ES-I3 (cell line): ENCODE measurements around the gene SLC23A2.
"Not testable (repeated sequence)": the region's sequence is repeated elsewhere in the genome, so short reads cannot be mapped to it uniquely, and the experiment has no call there.

Experiments
- H3K36me3 ChIP-seq: 2 replicates; pipeline ENCODE4 v1.6.1; 2013; ENCODE audit warnings: mild to moderate bottlenecking, low read length, control low read depth, moderate library complexity; ENCODE audit not compliant: insufficient read depth
- H3K4me1 ChIP-seq: 2 replicates; pipeline ENCODE4 v1.6.1; 2013; ENCODE audit warnings: mild to moderate bottlenecking, control low read depth, low read length; ENCODE audit not compliant: insufficient read depth
- H3K9ac ChIP-seq: 2 replicates; pipeline ENCODE4 v1.6.1; 2013; ENCODE audit warnings: low read depth, mild to moderate bottlenecking, low read length, moderate library complexity
- H3K9me3 ChIP-seq: 2 replicates; pipeline ENCODE4 v1.6.1; 2013; ENCODE audit warnings: mild to moderate bottlenecking, low read length, moderate library complexity; ENCODE audit not compliant: control insufficient read depth, insufficient read depth

SLC23A2 gene

DNA sequence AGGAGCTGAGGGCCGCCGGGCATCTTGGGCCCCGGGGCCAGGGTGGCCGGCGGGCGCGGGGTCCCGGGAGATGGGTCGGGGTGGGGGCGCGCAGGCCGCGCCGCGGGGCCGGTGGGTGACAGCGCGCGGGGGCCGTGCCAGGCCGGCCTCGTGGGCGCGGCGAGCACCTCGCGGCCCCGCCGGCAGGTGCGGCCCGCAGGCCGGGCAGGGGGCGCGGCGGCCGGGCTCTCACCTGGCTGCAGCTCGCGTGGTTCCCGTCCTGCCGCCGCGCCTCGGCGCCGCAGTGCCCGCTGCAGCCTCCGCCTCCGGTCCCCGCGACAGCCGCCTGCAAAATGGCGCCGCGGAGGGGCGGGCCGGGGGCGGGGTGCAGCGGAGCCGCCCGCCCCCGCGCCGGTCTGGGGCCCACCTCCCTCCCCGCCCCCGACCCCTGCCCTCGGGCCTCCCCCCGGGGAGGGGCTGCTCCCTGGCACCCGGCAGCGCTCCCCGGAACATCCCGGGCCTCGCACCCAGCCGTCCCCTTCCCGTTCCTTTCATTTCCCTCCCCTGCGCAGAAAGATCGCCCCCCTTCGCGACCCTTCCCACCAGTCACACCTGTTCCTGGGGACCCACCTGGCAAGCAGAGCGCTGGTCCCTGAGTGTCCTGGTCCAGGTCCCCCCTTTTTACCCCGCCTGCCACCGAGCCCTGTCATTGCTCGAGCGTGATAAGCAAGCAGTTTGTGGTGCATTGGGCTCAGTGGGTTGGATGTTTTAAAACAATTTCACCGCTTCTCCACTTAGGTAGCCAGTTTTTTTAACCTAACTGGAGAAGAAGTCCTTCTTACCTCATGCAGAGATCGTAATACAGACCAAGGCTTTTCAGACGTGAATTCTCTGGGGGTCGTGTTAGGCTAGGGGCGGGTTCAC, at the start of gene SLC23A2:
SLC23A2 (minus strand) TSS at position 337 of the 903 bp plus-strand sequence. CDS start 68,948 bp downstream, outside the sequence.
- Histone ChIP-seq H3K36me3 (no peaks in the 10 kb centered on the region), H3K4me1 (peaks cover 5% of the 10 kb centered on the region), H3K9ac (peak within 1 kb of the TSS; percentile 71), H3K9me3 (no peaks in the 10 kb centered on the region)

DNA sequence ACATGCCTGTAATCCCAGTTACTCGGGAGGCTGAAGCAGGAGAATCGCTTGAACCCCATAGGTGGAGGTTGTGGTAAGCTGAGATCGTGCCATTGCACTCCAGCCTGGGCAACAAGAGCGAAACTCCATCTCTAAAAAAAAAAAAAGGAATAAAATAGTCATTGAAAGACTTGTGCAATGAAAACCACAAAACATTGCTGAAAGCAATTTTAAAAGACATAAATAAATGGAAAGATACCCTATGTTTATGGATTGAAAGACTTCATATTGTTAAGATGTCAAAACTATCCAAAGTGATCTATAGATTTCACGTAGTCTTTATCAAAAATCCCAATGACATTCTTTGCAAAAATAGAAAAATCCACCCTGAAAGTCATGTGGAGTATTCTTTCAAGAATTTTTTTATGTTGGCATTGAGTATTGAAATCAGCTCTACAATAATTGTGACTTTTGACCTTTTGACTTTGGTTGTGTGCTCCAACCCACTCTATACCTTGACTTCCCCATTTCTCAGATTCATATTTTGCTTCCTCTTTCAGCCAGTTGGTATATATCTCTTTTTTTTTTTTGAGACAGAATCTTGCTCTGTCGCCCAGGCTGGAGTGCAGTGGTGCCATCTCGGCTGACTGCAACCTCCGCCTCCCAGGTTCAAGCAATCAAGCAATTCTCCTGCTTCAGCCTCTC, 45.5 kb upstream of the SLC23A2 start:
- Histone ChIP-seq H3K36me3 (no peaks in the 10 kb centered on the region), H3K9me3 (no peaks in the 10 kb centered on the region), H3K9ac (no peak overlapping the region), H3K4me1 (no peaks in the 10 kb centered on the region)

DNA sequence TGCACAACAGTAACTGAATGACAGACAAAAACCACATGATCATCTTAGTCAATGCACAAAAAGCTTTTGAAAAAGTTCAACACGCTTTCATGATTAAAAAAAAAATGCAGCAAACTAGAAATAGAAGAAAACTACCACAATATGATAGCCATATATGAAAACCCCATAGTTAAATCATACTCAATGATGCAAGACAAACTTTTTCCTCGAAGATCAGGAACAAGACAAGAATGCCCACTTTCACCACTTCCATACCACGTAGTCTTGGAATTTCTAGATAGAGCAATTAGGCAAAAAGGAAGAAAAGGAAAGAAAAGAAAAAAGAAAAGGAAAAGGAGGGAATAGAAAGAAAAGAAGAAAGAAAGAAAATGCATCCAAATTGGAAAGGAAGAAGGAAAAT, 44.6 kb upstream of the SLC23A2 start:
- no peak overlapping the region for H3K9ac ChIP-seq
- H3K4me1 ChIP-seq = no peaks in the 10 kb centered on the region
- H3K9me3 ChIP-seq = no peaks in the 10 kb centered on the region
- no peaks in the 10 kb centered on the region for H3K36me3 ChIP-seq

DNA sequence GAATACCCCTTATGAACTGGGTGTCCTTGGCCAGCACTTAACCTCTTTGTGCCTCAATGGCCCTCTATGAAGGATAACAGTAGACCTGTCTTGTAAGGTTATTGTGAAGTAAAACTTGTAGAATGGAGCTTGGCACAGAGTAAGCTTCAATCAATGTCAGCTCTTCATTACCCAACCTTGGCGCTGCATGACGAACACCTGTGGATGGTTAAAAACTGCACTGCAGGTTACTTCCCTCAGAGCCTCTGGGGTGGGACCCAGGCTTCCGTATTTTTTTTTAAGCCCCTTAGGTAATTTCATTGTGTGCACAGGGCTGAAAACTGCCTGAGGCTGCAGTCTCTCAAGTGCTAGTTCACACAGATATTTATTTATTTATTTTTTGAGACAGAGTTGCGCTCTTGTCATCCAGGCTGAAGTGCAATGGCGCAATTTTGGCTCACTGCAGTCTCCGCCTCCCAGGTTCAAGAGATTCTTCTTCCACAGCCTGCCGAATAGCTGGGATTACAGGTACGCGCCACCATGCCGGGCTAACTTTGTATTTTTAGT, 42.8 kb upstream of the SLC23A2 start:
- no peaks in the 10 kb centered on the region for H3K4me1 ChIP-seq
- no peaks in the 10 kb centered on the region for H3K9me3 ChIP-seq
- H3K36me3 ChIP-seq = no peaks in the 10 kb centered on the region
- H3K9ac ChIP-seq = no peak overlapping the region

DNA sequence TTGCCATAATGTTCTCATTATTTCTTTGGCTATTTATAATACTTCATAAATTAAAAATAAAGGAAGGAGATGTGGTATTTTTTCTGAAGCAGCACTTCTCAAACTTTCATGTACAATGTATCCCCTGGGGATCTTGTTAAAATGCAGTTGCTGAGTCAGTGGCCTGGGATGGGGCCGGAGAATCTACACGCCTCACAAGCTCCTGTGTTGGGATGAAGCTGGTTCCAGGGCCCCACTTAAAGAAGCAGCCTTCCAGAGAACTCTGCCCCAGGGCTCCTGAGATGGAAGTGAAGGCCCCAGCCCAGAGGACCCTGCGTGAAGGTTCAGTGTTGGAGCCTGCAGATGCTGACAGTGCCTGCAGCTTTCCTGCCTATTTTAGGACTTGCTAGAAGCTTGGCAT, 40.1 kb upstream of the SLC23A2 start:
- Histone ChIP-seq H3K9ac (no peak overlapping the region), H3K36me3 (no peaks in the 10 kb centered on the region), H3K9me3 (no peaks in the 10 kb centered on the region), H3K4me1 (no peaks in the 10 kb centered on the region)

DNA sequence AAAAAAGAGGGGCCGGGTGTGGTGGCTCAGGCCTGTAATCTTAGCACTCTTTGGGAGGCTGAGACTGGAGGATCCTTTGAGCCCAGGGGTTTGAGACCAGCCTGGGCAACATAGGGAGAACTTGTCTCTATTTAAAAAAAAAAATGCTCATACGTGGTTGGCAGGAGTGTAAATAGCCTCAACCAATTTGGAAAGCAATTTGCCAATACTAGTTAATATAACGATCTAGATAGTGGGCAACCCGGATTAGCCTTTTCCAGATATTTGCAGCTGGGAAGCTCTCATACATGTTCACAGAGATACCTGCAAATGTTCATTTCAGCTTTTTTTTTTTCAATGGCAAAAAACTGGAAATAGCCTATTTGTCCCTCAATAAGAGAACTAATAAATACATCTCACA, 39.0 kb upstream of the SLC23A2 start:
- Histone ChIP-seq H3K4me1 (no peaks in the 10 kb centered on the region), H3K36me3 (no peaks in the 10 kb centered on the region), H3K9me3 (no peaks in the 10 kb centered on the region), H3K9ac (no peak overlapping the region)

DNA sequence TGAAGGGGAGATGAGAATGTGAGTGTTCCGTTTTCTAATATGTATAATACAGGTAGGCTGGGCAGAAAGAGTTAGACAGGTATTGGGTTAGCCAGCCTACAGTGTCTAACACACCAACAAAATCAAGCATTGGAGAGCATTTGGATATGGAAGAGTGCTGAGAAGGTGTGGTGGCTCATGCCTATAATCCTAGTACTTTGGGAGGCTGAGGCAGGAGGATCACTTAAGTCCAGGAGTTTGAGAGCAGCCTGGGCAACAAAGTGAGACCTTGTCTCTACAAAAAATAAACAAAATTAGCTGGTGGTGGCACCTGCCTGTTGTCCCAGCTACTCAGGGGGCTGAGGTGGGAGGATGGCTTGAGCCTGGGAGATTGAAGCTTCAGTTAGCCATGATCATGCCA, 38.6 kb upstream of the SLC23A2 start:
- no peaks in the 10 kb centered on the region for H3K4me1 ChIP-seq
- H3K9ac ChIP-seq = no peak overlapping the region

DNA sequence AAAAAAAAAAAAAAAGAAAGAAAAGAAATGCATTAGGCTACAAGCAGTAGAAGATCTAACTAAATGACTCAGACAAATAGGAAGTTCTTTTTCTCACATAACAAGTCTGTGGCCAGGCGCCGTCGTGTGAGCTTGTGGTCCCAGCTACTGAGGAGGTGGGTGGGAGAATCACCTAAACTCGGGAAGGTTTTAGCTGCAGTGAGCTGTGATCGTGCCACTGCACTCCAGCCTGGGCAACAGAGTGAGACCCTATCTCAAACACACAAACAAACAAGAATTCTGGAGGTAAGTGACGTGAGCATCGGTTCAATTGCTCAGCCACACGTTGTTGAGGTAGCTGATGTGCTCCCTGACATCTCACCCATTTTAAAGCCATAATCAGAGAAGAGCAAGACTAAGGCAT, 37.9 kb upstream of the SLC23A2 start:
- Histone ChIP-seq H3K9me3 (no peaks in the 10 kb centered on the region), H3K9ac (no peak overlapping the region), H3K36me3 (no peaks in the 10 kb centered on the region), H3K4me1 (no peaks in the 10 kb centered on the region)

More for the DNA sequence above, 38.6 kb upstream of the SLC23A2 start:
- Histone ChIP-seq H3K36me3 (no peaks in the 10 kb centered on the region), H3K9me3 (no peaks in the 10 kb centered on the region)

DNA sequence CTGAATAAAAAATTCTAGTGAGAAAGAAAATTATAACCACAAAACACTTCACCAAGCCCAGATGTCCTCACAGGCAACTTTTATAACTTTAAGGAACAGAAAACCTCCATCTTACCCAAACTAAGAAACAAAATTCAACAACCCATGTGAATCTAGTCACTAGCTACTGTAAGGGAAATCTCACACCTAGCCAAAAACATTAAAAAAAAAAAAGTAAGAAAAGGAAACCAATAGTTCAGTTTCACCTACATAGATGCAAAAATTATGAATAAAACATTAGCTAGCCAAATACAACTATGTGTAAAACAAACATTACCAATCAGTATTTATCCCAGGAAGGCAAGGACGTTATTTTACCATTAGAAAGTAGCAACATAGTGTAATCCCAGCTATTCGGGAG, 35.5 kb upstream of the SLC23A2 start:
- H3K9me3 ChIP-seq = no peaks in the 10 kb centered on the region
- H3K4me1 ChIP-seq = no peaks in the 10 kb centered on the region
- no peak overlapping the region for H3K9ac ChIP-seq
- H3K36me3 ChIP-seq = no peaks in the 10 kb centered on the region

DNA sequence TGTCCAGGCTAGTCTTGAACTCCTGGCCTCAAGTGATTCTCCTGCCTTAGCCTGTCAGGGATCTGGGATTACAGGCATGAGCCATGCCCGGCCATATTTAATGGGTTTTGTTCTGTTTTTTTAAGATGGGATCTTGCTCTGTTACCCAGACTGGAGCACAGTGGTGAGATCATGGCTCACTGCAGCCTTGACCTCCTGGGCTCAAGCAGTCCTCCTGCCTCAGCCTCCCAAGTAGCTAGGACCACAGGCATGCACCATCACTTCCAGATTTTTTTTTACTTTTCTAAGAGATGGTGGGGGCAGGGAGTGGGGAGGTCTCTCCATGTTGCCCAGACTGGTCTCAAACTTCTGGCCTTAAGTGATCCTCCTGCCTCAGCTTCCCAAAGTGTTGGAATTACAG, 34.2 kb upstream of the SLC23A2 start:
- not testable (repeated sequence) for H3K9me3 ChIP-seq, H3K4me1 ChIP-seq, H3K9ac ChIP-seq, H3K36me3 ChIP-seq

DNA sequence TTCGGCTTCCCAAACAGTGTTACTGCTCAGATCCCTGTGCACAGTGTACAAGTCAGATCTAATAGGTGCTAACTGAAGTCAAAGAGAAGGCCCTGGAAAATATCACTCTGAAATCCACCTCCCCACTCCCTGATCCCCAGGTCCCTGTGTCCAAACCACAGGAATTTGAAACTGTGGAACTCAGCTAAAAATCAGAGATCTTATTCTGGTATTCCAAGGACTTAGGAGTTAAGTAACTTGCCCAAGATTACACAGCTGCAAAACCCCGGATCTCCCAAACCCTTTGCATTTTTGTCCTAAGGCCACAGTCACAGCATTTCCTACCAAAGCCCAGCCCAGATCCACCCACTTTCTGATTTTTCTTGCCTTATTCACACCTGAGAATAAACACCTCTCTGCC, 32.3 kb upstream of the SLC23A2 start:
- no peaks in the 10 kb centered on the region for H3K36me3 ChIP-seq
- no peak overlapping the region for H3K9ac ChIP-seq
- no peaks in the 10 kb centered on the region for H3K9me3 ChIP-seq
- H3K4me1 ChIP-seq = no peaks in the 10 kb centered on the region

DNA sequence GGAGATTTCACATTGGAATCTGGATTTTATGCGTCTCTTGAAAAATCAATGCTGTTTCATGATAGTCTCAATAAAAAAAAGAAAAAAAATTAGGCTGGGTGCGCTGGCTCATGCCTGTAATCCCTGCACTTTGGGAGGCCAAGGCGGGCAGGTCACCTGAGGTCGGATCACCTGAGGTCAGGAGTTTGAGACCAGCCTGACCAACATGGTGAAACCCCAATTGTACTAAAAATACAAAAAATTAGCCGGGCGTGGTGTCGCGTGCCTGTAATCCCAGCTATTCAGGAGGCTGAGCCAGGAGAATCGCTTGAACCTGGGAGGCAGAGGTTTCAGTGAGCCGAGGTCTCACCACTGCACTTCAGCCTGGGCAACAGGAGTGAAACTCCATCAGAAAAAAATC, 30.4 kb upstream of the SLC23A2 start:
- H3K4me1 ChIP-seq, H3K9ac ChIP-seq, H3K36me3 ChIP-seq, H3K9me3 ChIP-seq: not testable (repeated sequence)

DNA sequence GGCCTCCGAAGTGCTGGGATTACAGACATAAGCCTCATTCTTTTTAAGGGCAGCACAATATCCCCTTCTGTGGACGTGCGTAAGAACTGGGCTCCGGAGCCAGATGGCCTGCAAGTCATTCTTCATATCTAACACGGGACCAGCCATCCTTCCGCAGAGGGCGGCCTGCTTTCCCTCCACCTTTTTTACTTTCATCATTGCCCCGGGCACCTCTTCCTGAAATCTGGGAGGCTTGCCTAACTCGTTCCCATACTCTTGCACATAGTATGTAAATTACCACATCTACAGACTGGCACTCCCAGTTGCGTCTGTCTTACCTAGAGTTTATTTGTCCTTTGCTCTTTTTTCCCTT, 29.9 kb upstream of the SLC23A2 start:
- no peaks in the 10 kb centered on the region for H3K4me1 ChIP-seq
- no peaks in the 10 kb centered on the region for H3K36me3 ChIP-seq
- no peak overlapping the region for H3K9ac ChIP-seq
- no peaks in the 10 kb centered on the region for H3K9me3 ChIP-seq

DNA sequence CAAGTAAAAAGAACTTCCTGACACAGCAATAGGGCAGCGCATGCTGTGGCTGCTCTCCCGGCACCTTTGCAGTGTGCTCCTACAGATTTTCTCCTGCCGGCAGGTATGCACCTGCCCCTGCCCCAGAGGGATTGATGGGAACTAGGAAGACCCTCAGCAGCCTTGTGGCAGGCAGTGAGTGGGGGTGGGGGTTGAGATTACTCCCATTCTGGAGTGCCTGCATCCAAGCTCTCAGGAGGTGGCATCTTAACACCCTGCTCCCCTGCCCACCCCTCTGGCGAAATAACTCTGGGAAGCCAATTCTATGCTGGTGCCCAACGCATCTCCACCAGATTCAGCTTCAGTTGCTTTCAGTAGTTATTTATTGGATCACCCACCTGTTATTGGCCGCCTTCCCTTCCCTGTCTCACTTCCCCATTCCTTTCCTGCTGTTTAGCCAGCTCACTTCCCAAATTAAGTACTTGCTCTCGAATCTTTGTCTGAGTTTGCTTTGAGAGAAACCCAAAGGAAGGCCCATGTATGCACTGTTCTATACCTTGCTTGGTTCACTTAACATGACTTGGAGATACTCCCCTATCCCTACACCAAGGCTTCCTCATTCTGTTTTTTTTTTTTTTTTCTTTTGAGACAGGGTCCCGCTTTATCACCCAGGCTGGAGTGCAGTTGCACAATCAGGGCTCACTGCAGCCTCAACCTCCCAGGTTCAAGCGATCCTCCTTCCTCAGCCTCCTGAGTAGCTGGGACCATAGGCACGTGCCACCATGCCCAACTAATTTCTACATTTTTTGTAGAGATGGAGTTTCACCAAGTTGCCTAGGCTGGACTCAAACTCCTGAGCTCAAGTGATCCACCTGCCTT, 29.3 kb upstream of the SLC23A2 start:
- no peak overlapping the region for H3K9ac ChIP-seq
- no peaks in the 10 kb centered on the region for H3K9me3 ChIP-seq
- H3K36me3 ChIP-seq = no peaks in the 10 kb centered on the region
- H3K4me1 ChIP-seq = no peaks in the 10 kb centered on the region
